WTC11 (cell line): ENCODE results near the gene FHIT. TPM values are rescaled to one million over a fixed set of nuclear protein-coding genes. Genes with fewer than 3 reads are reported as not detected.

Source experiments
- ATAC-seq: fragments of 200-7000 bp; cut with Tn5 transposase; 2 replicates; pipeline ENCODE4 v1.10.0; 2021; ENCODE audit warnings: mild to moderate bottlenecking, moderate library complexity
- CTCF ChIA-PET: fragments of 300-600 bp; sonication (Branson Sonifier 250); formaldehyde crosslinking; loops from one replicate; lab custom pipeline; 2021; ENCODE audit warnings: antibody characterized with exemption; lab: Charles Lee
- POLR2A ChIA-PET: fragments of 350-600 bp; sonication (Branson Sonifier 250); formaldehyde crosslinking; loops from one replicate; lab custom pipeline; 2021; ENCODE audit warnings: antibody characterized with exemption; lab: Charles Lee
- DNase-seq: peaks from one replicate; pipeline ENCODE4 v3.0.0; 2021; ENCODE audit warnings: low spot score
- H3K27ac Mint-ChIP-seq: 2 replicates; pipeline ENCODE4 v1.8.0; 2021; ENCODE audit warnings: mixed read lengths
- H3K27me3 Mint-ChIP-seq: 2 replicates; pipeline ENCODE4 v1.8.0; 2021; ENCODE audit warnings: low read depth, mild to moderate bottlenecking, moderate library complexity, mixed read lengths
- H3K36me3 Mint-ChIP-seq: 2 replicates; pipeline ENCODE4 v1.8.0; 2021; ENCODE audit warnings: mixed read lengths
- H3K4me1 Mint-ChIP-seq: 2 replicates; pipeline ENCODE4 v1.8.0; 2022; ENCODE audit warnings: mixed read lengths
- H3K4me3 Mint-ChIP-seq: 2 replicates; pipeline ENCODE4 v1.8.0; 2021; ENCODE audit warnings: mild to moderate bottlenecking, moderate library complexity, mixed read lengths
- H3K9me3 Mint-ChIP-seq: 2 replicates; pipeline ENCODE4 v1.8.0; 2021; ENCODE audit warnings: mixed read lengths
- CBFB ChIP-seq: sonication (generic); formaldehyde crosslinking; IDR thresholded peaks from 2 replicates; pipeline ENCODE4 v1.8.1; 2022; ENCODE audit warnings: mild to moderate bottlenecking, low read depth, missing genetic modification reagents
- CREB1 ChIP-seq: sonication (generic); formaldehyde crosslinking; IDR thresholded peaks from 2 replicates; pipeline ENCODE4 v1.8.0; 2023; ENCODE audit warnings: mild to moderate bottlenecking, missing genetic modification reagents
- CREM ChIP-seq: sonication (generic); formaldehyde crosslinking; IDR thresholded peaks from 2 replicates; pipeline ENCODE4 v1.8.1; 2022; ENCODE audit warnings: mild to moderate bottlenecking, missing genetic modification reagents, moderate library complexity
- ELF4 ChIP-seq: sonication (generic); formaldehyde crosslinking; IDR thresholded peaks from 2 replicates; pipeline ENCODE4 v1.8.1; 2022; ENCODE audit warnings: low read depth, mild to moderate bottlenecking, moderate library complexity, missing genetic modification reagents
- EMX1 ChIP-seq: fragments of 250-450 bp; sonication (Bioruptor Pico); IDR thresholded peaks from 2 replicates; pipeline ENCODE4 v1.8.0; 2021; ENCODE audit warnings: mild to moderate bottlenecking
- IRF2 ChIP-seq: sonication (generic); formaldehyde crosslinking; IDR thresholded peaks from 2 replicates; pipeline ENCODE4 v1.8.0; 2022; ENCODE audit warnings: low read depth, missing genetic modification reagents, borderline replicate concordance
- JAZF1 ChIP-seq: fragments of 250-450 bp; sonication (Bioruptor Pico); IDR thresholded peaks from 2 replicates; pipeline ENCODE4 v1.9.0; 2021; ENCODE audit warnings: moderate library complexity, mild to moderate bottlenecking, inconsistent platforms
- KAT7 ChIP-seq: sonication (generic); formaldehyde crosslinking; IDR thresholded peaks from 2 replicates; pipeline ENCODE4 v1.8.1; 2023; ENCODE audit warnings: missing genetic modification reagents, mild to moderate bottlenecking, borderline replicate concordance
- NFATC4 ChIP-seq: fragments of 250-450 bp; sonication (Bioruptor Pico); IDR thresholded peaks from 2 replicates; pipeline ENCODE4 v1.9.0; 2021; ENCODE audit warnings: mild to moderate bottlenecking
- NR3C1 ChIP-seq: sonication (generic); formaldehyde crosslinking; conservative IDR thresholded peaks from 2 replicates; pipeline ENCODE4 v1.8.1; 2023; ENCODE audit warnings: low read depth, mild to moderate bottlenecking, missing genetic modification reagents
- OVOL2 ChIP-seq: fragments of 250-450 bp; sonication (Bioruptor Pico); IDR thresholded peaks from 2 replicates; pipeline ENCODE4 v1.9.0; 2021; ENCODE audit warnings: mild to moderate bottlenecking, borderline replicate concordance
- RELA ChIP-seq: sonication (generic); formaldehyde crosslinking; IDR thresholded peaks from 2 replicates; pipeline ENCODE4 v1.8.1; 2022; ENCODE audit warnings: missing genetic modification reagents, mild to moderate bottlenecking, borderline replicate concordance
- ZNF219 ChIP-seq: sonication (generic); formaldehyde crosslinking; IDR thresholded peaks from 2 replicates; pipeline ENCODE4 v1.8.0; 2023; ENCODE audit warnings: missing genetic modification reagents, mild to moderate bottlenecking, borderline replicate concordance
- ZNF423 ChIP-seq: fragments of 250-450 bp; sonication (Bioruptor Pico); IDR thresholded peaks from 2 replicates; pipeline ENCODE4 v2.1.2; 2022; ENCODE audit warnings: mild to moderate bottlenecking, moderate library complexity
- ZNF671 ChIP-seq: fragments of 250-450 bp; sonication (Bioruptor Pico); IDR thresholded peaks from 2 replicates; pipeline ENCODE4 v1.8.0; 2021; ENCODE audit warnings: mild to moderate bottlenecking
- total RNA-seq: library from RNA; stranded (reverse); gene quantifications from 3 replicates; pipeline ENCODE4 v1.2.3, GENCODE V29; 2021
- TF ChIP-seq, protein P1 (sequence below): sonication (generic); formaldehyde crosslinking; IDR thresholded peaks from 2 replicates; pipeline ENCODE4 v1.8.1; 2023; ENCODE audit warnings: mild to moderate bottlenecking, missing genetic modification reagents, moderate library complexity
- TF ChIP-seq, protein P2 (sequence below): sonication (generic); formaldehyde crosslinking; IDR thresholded peaks from 2 replicates; pipeline ENCODE4 v1.8.0; 2022; ENCODE audit warnings: mild to moderate bottlenecking, missing genetic modification reagents
- TF ChIP-seq, protein P3 (sequence below): sonication (generic); formaldehyde crosslinking; conservative IDR thresholded peaks from 2 replicates; pipeline ENCODE4 v1.8.1; 2022; ENCODE audit warnings: mild to moderate bottlenecking, missing genetic modification reagents
- TF ChIP-seq, protein P4 (sequence below): sonication (generic); formaldehyde crosslinking; IDR thresholded peaks from 2 replicates; pipeline ENCODE4 v1.8.1; 2022; ENCODE audit warnings: missing genetic modification reagents, borderline replicate concordance
- TF ChIP-seq, protein P5 (sequence below): sonication (generic); formaldehyde crosslinking; IDR thresholded peaks from 2 replicates; pipeline ENCODE4 v1.8.1; 2023; ENCODE audit warnings: mild to moderate bottlenecking, moderate library complexity, missing genetic modification reagents
- TF ChIP-seq, protein P6 (sequence below): sonication (generic); formaldehyde crosslinking; IDR thresholded peaks from 2 replicates; pipeline ENCODE4 v1.8.0; 2023; ENCODE audit warnings: missing genetic modification reagents
- TF ChIP-seq, protein P7 (sequence below): sonication (generic); formaldehyde crosslinking; IDR thresholded peaks from 2 replicates; pipeline ENCODE4 v1.8.0; 2022; ENCODE audit warnings: missing genetic modification reagents

Gene FHIT
- total RNA-seq, 1 experiment from 2014 or later = 2.6 TPM

DNA sequence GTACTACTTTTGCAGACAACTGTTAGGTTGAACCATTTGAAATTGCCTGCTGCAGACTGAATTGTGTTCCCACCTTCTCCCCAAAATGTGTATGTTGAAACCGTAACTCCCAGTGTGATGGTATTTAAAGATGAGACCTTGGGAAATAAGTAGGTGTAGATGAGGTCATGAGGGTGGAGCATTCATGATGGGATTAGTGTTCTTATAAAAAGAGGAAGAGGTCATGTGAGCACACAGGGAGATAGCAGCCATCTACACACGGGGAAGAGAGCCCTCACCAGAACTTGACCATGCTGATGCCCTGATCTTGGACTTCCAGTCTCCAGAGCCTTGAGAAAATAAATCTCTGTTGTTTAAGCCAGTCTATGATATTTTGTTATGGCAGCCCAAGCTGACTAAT lies 17.4 kb upstream of the FHIT start (continued):
- TF ChIP-seq, protein P1, sequence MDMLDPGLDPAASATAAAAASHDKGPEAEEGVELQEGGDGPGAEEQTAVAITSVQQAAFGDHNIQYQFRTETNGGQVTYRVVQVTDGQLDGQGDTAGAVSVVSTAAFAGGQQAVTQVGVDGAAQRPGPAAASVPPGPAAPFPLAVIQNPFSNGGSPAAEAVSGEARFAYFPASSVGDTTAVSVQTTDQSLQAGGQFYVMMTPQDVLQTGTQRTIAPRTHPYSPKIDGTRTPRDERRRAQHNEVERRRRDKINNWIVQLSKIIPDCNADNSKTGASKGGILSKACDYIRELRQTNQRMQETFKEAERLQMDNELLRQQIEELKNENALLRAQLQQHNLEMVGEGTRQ (CRISPR knock-in tag) = no peak
- TF ChIP-seq, protein P2, sequence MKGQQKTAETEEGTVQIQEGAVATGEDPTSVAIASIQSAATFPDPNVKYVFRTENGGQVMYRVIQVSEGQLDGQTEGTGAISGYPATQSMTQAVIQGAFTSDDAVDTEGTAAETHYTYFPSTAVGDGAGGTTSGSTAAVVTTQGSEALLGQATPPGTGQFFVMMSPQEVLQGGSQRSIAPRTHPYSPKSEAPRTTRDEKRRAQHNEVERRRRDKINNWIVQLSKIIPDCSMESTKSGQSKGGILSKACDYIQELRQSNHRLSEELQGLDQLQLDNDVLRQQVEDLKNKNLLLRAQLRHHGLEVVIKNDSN (CRISPR knock-in tag) = no peak
- no peak for TF ChIP-seq CBFB (CRISPR knock-in tag)
- no peak for TF ChIP-seq JAZF1 (CRISPR knock-in tag)
- no peak for TF ChIP-seq RELA (CRISPR knock-in tag)

DNA sequence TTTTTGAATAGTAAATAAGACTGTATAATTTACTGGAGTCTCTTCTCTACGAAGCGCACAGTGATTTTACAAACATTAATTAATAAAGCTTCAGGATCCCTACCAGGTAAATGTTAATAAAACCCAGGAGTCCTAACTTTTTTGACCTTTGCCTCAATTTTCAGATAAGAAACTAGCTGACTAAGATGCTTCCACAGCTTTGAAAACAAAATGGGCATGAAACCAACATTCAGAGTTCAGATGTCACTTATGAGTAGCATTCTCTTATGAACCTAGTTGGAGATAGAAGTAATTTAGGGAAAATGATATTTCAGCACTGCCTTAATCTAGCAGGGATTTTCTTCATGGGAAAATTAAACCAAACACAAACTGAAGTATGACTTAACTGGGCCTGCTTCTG lies 13.0 kb upstream of the FHIT start:
- CTCF ChIA-PET = no interaction called here
- Mint-ChIP-seq H3K4me1 (no peaks in the 10 kb centered on the region), H3K9me3 (peaks cover 19% of the 10 kb centered on the region), H3K4me3 (no peak overlapping the region), H3K36me3 (peaks cover 2% of the 10 kb centered on the region), H3K27ac (no peak overlapping the region), H3K27me3 (peaks cover 10% of the 10 kb centered on the region)
- ATAC-seq = no peak
- POLR2A ChIA-PET = no interaction called here
- no peak for DNase-seq
- no peak for TF ChIP-seq ZNF671 (CRISPR knock-in tag)
- TF ChIP-seq, protein P3, sequence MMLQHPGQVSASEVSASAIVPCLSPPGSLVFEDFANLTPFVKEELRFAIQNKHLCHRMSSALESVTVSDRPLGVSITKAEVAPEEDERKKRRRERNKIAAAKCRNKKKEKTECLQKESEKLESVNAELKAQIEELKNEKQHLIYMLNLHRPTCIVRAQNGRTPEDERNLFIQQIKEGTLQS = no peak
- TF ChIP-seq, protein P4, sequence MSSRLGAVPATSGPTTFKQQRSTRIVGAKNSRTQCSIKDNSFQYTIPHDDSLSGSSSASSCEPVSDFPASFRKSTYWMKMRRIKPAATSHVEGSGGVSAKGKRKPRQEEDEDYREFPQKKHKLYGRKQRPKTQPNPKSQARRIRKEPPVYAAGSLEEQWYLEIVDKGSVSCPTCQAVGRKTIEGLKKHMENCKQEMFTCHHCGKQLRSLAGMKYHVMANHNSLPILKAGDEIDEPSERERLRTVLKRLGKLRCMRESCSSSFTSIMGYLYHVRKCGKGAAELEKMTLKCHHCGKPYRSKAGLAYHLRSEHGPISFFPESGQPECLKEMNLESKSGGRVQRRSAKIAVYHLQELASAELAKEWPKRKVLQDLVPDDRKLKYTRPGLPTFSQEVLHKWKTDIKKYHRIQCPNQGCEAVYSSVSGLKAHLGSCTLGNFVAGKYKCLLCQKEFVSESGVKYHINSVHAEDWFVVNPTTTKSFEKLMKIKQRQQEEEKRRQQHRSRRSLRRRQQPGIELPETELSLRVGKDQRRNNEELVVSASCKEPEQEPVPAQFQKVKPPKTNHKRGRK (CRISPR knock-in tag) = no peak
- no peak for TF ChIP-seq ELF4 (CRISPR knock-in tag)
- TF ChIP-seq, protein P5, sequence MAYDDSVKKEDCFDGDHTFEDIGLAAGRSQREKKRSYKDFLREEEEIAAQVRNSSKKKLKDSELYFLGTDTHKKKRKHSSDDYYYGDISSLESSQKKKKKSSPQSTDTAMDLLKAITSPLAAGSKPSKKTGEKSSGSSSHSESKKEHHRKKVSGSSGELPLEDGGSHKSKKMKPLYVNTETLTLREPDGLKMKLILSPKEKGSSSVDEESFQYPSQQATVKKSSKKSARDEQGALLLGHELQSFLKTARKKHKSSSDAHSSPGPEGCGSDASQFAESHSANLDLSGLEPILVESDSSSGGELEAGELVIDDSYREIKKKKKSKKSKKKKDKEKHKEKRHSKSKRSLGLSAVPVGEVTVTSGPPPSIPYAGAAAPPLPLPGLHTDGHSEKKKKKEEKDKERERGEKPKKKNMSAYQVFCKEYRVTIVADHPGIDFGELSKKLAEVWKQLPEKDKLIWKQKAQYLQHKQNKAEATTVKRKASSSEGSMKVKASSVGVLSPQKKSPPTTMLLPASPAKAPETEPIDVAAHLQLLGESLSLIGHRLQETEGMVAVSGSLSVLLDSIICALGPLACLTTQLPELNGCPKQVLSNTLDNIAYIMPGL = no peak
- no peak for TF ChIP-seq IRF2 (CRISPR knock-in tag)
- TF ChIP-seq, protein P6, sequence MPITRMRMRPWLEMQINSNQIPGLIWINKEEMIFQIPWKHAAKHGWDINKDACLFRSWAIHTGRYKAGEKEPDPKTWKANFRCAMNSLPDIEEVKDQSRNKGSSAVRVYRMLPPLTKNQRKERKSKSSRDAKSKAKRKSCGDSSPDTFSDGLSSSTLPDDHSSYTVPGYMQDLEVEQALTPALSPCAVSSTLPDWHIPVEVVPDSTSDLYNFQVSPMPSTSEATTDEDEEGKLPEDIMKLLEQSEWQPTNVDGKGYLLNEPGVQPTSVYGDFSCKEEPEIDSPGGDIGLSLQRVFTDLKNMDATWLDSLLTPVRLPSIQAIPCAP (CRISPR knock-in tag) = no peak
- TF ChIP-seq OVOL2 (CRISPR knock-in tag) = no peak
- TF ChIP-seq KAT7 (CRISPR knock-in tag) = no peak

DNA sequence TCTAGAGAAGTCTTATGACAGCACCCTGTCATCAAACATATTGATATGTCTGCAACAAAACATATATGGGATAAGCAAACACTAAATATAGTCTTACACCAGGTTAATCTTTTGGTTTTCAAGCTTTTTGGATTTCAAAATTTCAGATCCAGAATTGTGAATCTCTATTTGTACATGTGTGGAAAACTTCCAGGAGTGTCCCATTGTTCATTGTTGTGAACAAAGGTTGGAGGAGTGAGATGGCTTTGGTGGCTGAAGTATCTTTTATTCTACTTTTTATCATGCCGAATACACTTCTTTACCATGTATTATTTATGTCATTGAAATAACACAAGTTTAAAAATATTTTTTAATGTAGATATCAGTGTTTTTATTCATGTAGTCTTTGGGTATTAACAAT lies 5.9 kb upstream of the FHIT start:
- no peak overlapping the region for H3K4me3 Mint-ChIP-seq
- H3K27me3 Mint-ChIP-seq = peaks cover 10% of the 10 kb centered on the region
- H3K4me1 Mint-ChIP-seq = peaks cover 4% of the 10 kb centered on the region
- no peak overlapping the region for H3K27ac Mint-ChIP-seq
- peaks cover 2% of the 10 kb centered on the region for H3K36me3 Mint-ChIP-seq
- ChIA-PET CTCF (no interaction called here), POLR2A (no interaction called here)
- ATAC-seq (no peak), DNase-seq (no peak)
- peaks cover 9% of the 10 kb centered on the region for H3K9me3 Mint-ChIP-seq
- TF ChIP-seq, protein P7, sequence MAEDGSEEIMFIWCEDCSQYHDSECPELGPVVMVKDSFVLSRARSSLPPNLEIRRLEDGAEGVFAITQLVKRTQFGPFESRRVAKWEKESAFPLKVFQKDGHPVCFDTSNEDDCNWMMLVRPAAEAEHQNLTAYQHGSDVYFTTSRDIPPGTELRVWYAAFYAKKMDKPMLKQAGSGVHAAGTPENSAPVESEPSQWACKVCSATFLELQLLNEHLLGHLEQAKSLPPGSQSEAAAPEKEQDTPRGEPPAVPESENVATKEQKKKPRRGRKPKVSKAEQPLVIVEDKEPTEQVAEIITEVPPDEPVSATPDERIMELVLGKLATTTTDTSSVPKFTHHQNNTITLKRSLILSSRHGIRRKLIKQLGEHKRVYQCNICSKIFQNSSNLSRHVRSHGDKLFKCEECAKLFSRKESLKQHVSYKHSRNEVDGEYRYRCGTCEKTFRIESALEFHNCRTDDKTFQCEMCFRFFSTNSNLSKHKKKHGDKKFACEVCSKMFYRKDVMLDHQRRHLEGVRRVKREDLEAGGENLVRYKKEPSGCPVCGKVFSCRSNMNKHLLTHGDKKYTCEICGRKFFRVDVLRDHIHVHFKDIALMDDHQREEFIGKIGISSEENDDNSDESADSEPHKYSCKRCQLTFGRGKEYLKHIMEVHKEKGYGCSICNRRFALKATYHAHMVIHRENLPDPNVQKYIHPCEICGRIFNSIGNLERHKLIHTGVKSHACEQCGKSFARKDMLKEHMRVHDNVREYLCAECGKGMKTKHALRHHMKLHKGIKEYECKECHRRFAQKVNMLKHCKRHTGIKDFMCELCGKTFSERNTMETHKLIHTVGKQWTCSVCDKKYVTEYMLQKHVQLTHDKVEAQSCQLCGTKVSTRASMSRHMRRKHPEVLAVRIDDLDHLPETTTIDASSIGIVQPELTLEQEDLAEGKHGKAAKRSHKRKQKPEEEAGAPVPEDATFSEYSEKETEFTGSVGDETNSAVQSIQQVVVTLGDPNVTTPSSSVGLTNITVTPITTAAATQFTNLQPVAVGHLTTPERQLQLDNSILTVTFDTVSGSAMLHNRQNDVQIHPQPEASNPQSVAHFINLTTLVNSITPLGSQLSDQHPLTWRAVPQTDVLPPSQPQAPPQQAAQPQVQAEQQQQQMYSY (CRISPR knock-in tag) = no peak
- TF ChIP-seq CREM (CRISPR knock-in tag) = no peak
- no peak for TF ChIP-seq ZNF423
- no peak for TF ChIP-seq EMX1 (CRISPR knock-in tag)
- no peak for TF ChIP-seq CREB1 (CRISPR knock-in tag)
- no peak for TF ChIP-seq ZNF219 (CRISPR knock-in tag)
- no peak for TF ChIP-seq NFATC4 (CRISPR knock-in tag)
- no peak for TF ChIP-seq NR3C1
- TF ChIP-seq, protein P5 = no peak
